ENCODE results near the gene MTUS2.

The MTUS2 gene

DNA sequence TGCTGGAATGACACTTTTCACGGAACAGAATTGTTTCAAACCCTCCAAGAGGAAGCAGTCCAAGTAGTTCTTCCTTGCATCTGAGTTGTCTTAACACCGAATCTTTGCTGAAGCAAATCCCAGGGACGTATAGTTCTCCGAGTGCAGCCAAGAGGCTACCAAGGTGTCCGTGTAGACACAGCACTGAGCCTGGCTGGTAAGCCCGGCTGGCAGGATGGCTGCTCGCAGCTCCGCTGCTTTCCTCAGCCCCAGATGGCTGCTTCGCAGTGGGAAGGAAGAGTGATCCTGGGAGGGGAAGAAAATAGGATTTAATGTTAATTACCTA is 670.4 kb downstream of the MTUS2 start:
- Histone ChIP-seq H3K4me1 (ENCODE audit: insufficient read depth, low read length) (no peaks in the 10 kb centered on the region), H3K4me3 (ENCODE audit: low read length) (no peak overlapping the region), H3K36me3 (ENCODE audit: insufficient read depth, low read length) (no peaks in the 10 kb centered on the region), H3K27me3 (ENCODE audit: insufficient read depth, low read length) (no peaks in the 10 kb centered on the region), H2AFZ (ENCODE audit: low read depth, low read length) (no peak overlapping the region), H3K9me3 (ENCODE audit: low read length) (no peaks in the 10 kb centered on the region)

DNA sequence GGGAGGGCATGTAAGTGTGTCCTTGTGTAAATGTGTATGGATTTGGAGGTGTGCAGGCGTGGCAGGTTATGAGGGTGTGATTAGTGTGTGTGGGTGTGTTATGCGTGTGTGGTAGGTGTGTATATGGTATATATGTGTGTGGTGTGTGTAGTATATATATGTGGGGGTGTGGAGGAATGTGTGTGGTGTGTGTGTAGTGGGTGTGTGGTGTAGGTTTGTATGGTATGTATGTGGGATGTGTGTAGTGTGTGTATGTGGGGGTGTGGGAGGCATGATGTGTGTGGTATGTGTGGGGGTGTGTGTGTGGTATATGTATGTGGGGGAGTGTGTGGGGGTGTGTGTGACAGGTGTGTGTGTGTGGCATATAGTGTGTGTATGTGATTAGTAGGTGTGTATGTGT is 671.1 kb downstream of the MTUS2 start:
- H3K27me3 ChIP-seq (ENCODE audit: insufficient read depth, low read length): no peaks in the 10 kb centered on the region
- H3K36me3 ChIP-seq (ENCODE audit: insufficient read depth, low read length): no peaks in the 10 kb centered on the region
- peaks cover 1% of the 10 kb centered on the region for H3K4me1 ChIP-seq (ENCODE audit: insufficient read depth, low read length)
- no peak overlapping the region for H2AFZ ChIP-seq (ENCODE audit: low read depth, low read length)
- no peak overlapping the region for H3K4me3 ChIP-seq (ENCODE audit: low read length)
- no peaks in the 10 kb centered on the region for H3K9me3 ChIP-seq (ENCODE audit: low read length)

DNA sequence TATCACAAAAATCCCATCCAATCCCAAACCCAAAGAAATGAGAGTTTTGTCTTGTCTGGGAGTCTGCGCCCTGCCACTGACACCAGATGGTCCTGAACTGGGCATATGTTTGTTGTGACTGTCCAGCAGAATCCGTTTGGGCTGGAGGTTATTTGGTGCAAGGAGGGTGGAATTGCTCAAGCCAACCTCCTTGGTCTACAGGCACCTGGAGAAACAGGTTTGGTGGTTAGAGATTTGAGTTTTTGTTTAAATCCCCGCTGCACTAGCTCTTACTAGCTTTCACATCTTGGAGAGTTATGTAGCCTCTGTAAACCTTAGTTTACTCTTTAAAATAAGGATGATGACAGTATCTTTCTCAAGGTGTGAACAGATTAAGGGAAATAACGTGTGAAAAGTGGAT is 673.7 kb downstream of the MTUS2 start:
- Histone ChIP-seq H3K9me3 (ENCODE audit: low read length) (no peaks in the 10 kb centered on the region), H3K27me3 (ENCODE audit: insufficient read depth, low read length) (no peaks in the 10 kb centered on the region), H3K4me3 (ENCODE audit: low read length) (no peak overlapping the region), H3K36me3 (ENCODE audit: insufficient read depth, low read length) (no peaks in the 10 kb centered on the region), H3K4me1 (ENCODE audit: insufficient read depth, low read length) (peaks cover 15% of the 10 kb centered on the region), H2AFZ (ENCODE audit: low read depth, low read length) (no peak overlapping the region)

DNA sequence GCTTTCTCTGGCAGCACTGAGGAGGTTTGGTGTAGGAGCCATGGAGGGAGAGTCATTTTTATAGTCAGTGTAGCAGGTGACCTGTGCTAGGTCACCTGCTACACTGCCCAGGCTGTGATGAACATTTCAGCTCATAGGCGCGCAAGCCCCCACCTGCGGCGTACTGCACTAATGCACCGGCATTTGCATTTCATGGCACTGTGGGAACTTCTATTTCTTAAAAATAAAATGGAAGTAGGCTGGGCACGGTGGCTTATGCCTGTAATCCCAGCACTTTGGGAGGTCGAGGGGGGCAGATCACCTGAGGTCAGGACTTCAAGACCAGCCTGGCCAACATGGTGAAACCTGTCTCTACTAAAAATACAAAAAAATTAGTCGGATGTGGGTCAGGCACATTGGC is 674.4 kb downstream of the MTUS2 start:
- no peak overlapping the region for H2AFZ ChIP-seq (ENCODE audit: low read depth, low read length)
- peaks cover 15% of the 10 kb centered on the region for H3K4me1 ChIP-seq (ENCODE audit: insufficient read depth, low read length)
- no peaks in the 10 kb centered on the region for H3K36me3 ChIP-seq (ENCODE audit: insufficient read depth, low read length)
- H3K9me3 ChIP-seq (ENCODE audit: low read length): no peaks in the 10 kb centered on the region
- no peaks in the 10 kb centered on the region for H3K27me3 ChIP-seq (ENCODE audit: insufficient read depth, low read length)
- H3K4me3 ChIP-seq (ENCODE audit: low read length): no peak overlapping the region

DNA sequence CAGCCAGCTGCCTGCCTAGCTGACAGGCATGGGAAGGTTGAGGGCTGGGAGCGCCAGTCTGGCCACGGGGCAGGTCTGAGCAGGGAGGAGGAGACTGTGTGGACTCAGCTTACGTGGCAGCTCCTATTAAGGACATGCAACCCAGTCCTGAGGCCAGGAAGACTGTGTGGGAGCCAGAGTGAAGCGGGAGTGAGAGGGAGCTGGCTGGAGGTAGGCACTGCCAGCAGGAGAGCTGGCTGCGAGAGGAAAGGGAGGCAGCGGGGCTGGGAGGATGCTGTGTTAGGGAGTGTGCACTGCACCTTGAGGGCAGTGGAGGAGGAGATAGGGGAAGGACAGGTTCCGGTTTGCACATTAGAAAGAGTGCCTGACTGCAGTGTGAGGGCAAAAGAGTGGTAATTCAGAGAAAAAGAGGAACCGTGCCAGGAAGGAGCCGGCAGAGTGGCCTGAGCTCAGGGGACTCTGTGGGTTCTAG is 676.1 kb downstream of the MTUS2 start:
- no peaks in the 10 kb centered on the region for H3K27me3 ChIP-seq (ENCODE audit: insufficient read depth, low read length)
- no peak overlapping the region for H3K4me3 ChIP-seq (ENCODE audit: low read length)
- no peaks in the 10 kb centered on the region for H3K9me3 ChIP-seq (ENCODE audit: low read length)
- H3K4me1 ChIP-seq (ENCODE audit: insufficient read depth, low read length): peaks cover 18% of the 10 kb centered on the region
- H3K36me3 ChIP-seq (ENCODE audit: insufficient read depth, low read length): no peaks in the 10 kb centered on the region
- H2AFZ ChIP-seq (ENCODE audit: low read depth, low read length): no peak overlapping the region

DNA sequence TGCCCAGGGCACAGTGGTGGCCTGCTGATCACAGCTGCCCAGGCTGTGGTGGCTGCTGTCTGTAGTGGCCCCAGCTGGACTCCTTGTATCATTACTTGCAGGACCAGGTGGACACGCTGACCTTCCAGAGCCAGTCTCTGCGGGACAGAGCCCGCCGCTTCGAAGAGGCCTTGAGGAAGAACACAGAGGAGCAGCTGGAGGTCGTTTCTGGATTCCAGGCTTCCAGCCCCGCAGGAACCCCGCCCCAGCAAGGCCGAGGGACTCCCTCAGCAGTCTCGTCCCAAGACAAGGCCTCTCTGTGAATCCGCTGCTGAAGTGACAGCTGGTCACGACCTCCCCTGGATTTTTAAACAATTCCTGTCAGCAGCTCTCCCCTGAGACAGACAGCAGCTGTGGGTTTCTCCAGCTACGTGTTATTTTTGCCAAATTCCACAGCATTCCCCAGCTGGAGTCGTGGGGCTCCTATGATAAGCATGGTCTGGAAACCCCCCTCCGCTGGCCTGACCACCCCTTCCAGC is 677.1 kb downstream of the MTUS2 start:
- H3K4me1 ChIP-seq (ENCODE audit: insufficient read depth, low read length): peaks cover 18% of the 10 kb centered on the region
- H2AFZ ChIP-seq (ENCODE audit: low read depth, low read length): no peak overlapping the region
- no peaks in the 10 kb centered on the region for H3K36me3 ChIP-seq (ENCODE audit: insufficient read depth, low read length)
- H3K9me3 ChIP-seq (ENCODE audit: low read length): no peaks in the 10 kb centered on the region
- no peak overlapping the region for H3K4me3 ChIP-seq (ENCODE audit: low read length)
- H3K27me3 ChIP-seq (ENCODE audit: insufficient read depth, low read length): no peaks in the 10 kb centered on the region

DNA sequence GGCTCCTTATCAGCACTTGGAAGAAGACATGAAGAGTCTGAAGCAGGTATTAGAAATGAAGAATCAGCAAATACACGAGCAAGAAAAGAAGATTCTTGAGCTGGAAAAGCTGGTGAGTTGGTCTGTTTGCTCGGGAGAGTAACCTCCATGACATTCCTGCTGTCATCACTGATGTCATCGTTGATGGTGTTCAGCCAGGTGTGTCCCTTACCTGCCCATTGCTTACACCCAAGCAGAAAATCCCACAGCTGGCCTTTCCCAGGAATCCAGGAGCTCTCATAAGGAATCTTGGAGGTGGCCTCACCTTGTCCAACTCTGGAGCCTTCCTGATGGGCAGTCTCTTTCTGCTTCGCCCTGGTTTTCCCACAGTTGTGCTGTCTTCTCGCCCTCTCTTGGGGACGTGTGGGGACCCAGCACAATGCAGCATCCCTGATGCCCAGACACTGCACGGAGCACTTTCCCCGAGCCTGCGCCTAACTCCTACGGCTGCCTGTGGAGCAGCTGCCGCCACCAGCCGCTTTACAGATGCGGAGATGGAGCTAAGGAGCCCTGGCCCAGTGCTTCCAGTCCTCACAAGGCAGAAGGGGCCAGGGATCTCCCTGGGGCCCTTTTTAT is 678.4 kb downstream of the MTUS2 start:
- H2AFZ ChIP-seq (ENCODE audit: low read depth, low read length): no peak overlapping the region
- no peaks in the 10 kb centered on the region for H3K36me3 ChIP-seq (ENCODE audit: insufficient read depth, low read length)
- no peaks in the 10 kb centered on the region for H3K9me3 ChIP-seq (ENCODE audit: low read length)
- H3K4me1 ChIP-seq (ENCODE audit: insufficient read depth, low read length): peaks cover 18% of the 10 kb centered on the region
- H3K4me3 ChIP-seq (ENCODE audit: low read length): no peak overlapping the region
- H3K27me3 ChIP-seq (ENCODE audit: insufficient read depth, low read length): no peaks in the 10 kb centered on the region

DNA sequence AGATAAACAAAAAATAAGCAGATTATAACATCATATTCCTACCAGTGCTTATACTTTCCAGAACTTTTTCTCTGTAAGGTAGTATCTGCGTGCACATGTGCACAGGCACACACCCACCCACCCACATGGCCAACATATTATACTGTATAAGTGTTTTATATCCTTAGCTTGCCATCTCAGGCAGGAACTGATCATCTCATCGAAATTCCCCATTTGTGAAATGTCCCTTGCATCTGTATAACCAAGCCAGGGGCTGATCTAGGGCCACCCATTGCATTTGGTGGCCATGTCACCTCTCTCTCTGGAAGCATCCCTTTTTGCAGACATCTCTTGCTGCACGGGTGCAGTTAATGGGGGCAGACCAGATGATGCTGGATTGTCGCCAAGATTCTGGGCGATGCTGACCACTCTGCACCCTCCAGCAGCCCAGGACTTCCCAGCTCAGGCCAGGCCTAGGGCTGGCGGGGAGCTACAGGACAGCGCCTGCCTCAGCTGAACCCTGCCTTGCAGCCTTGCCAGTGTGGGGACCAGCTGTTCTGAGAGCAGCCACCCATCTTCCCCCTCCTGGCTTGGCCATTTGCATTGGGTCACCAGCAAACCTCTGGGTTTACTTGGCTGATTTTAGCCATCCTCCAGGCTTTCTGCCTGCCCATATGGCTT is 679.5 kb downstream of the MTUS2 start:
- H3K4me1 ChIP-seq (ENCODE audit: insufficient read depth, low read length): peaks cover 18% of the 10 kb centered on the region
- no peaks in the 10 kb centered on the region for H3K27me3 ChIP-seq (ENCODE audit: insufficient read depth, low read length)
- H3K9me3 ChIP-seq (ENCODE audit: low read length): no peaks in the 10 kb centered on the region
- no peak overlapping the region for H3K4me3 ChIP-seq (ENCODE audit: low read length)
- no peak overlapping the region for H2AFZ ChIP-seq (ENCODE audit: low read depth, low read length)
- H3K36me3 ChIP-seq (ENCODE audit: insufficient read depth, low read length): no peaks in the 10 kb centered on the region

DNA sequence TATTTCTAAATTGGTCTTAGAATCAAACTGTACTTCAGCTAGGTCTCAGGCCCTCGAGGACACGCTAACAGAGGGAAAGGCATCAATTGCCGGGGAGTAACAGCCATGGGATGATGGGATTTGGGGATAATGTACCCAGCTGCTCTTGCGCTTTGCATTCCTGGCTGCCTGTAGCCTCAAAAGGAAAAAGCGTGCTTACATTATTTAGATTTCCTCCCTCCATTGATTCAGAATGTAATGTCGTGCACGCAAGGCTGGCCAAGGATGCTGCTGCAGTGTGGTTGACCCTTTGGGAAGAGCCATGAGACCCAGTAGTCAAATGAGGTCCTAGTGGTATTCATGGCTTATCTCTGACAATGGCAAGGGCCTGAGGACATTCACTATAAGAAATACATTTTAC is 680.2 kb downstream of the MTUS2 start:
- H3K4me1 ChIP-seq (ENCODE audit: insufficient read depth, low read length): peaks cover 18% of the 10 kb centered on the region
- no peaks in the 10 kb centered on the region for H3K36me3 ChIP-seq (ENCODE audit: insufficient read depth, low read length)
- H3K9me3 ChIP-seq (ENCODE audit: low read length): no peaks in the 10 kb centered on the region
- no peaks in the 10 kb centered on the region for H3K27me3 ChIP-seq (ENCODE audit: insufficient read depth, low read length)
- no peak overlapping the region for H3K4me3 ChIP-seq (ENCODE audit: low read length)
- H2AFZ ChIP-seq (ENCODE audit: low read depth, low read length): no peak overlapping the region

DNA sequence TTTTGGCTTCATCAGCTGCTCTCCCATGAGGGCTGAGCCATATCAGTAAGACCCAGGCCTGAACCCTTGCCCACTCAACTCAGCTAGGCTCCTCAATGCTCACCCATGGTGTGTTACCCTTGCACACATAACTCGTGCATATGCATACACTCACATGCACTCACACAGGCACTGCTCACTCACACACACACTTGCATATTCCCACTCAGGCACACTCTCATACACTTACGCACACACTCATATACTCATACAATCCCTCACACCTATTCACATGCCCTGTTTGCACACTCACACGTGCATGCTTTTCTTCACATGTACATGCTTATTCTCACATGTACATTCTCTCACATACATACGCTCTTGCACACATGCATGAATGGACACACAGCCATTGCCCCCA is 681.5 kb downstream of the MTUS2 start:
- H3K4me1 ChIP-seq (ENCODE audit: insufficient read depth, low read length): peaks cover 12% of the 10 kb centered on the region
- no peak overlapping the region for H3K4me3 ChIP-seq (ENCODE audit: low read length)
- no peaks in the 10 kb centered on the region for H3K27me3 ChIP-seq (ENCODE audit: insufficient read depth, low read length)
- H2AFZ ChIP-seq (ENCODE audit: low read depth, low read length): no peak overlapping the region
- H3K9me3 ChIP-seq (ENCODE audit: low read length): no peaks in the 10 kb centered on the region
- H3K36me3 ChIP-seq (ENCODE audit: insufficient read depth, low read length): no peaks in the 10 kb centered on the region

DNA sequence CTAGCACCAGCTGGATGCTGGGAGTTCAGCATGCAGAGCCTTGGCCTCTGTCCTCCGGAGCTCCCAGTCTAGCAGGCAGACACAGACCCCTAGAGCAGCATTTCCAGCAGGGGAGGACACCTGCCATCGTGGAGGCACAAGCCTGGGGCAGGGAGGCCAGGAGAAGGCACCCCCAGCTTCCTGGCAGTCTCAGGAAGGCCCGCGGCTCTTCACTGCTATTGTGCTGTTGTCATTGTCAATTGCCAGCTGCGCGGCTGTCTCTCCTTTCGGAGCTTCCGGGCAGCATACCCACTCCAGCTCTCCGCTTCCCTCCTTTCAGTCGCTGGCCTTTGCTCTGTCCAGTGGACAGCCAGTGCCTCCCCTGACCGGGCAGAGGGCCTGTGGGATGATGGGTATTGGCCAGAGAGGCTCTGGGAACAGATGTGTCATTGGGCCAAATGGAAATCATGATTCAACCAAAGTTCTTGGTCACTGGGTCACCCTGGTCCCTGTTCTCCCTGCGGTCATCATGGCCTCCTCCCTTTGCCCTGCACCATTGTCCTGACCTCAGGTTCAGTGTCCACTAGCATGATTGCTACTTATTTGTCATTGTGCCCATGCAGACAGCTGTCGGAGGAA is 682.4 kb downstream of the MTUS2 start:
- H3K4me3 ChIP-seq (ENCODE audit: low read length): no peak overlapping the region
- H3K36me3 ChIP-seq (ENCODE audit: insufficient read depth, low read length): no peaks in the 10 kb centered on the region
- peaks cover 4% of the 10 kb centered on the region for H3K4me1 ChIP-seq (ENCODE audit: insufficient read depth, low read length)
- no peaks in the 10 kb centered on the region for H3K27me3 ChIP-seq (ENCODE audit: insufficient read depth, low read length)
- H3K9me3 ChIP-seq (ENCODE audit: low read length): no peaks in the 10 kb centered on the region
- no peak overlapping the region for H2AFZ ChIP-seq (ENCODE audit: low read depth, low read length)

DNA sequence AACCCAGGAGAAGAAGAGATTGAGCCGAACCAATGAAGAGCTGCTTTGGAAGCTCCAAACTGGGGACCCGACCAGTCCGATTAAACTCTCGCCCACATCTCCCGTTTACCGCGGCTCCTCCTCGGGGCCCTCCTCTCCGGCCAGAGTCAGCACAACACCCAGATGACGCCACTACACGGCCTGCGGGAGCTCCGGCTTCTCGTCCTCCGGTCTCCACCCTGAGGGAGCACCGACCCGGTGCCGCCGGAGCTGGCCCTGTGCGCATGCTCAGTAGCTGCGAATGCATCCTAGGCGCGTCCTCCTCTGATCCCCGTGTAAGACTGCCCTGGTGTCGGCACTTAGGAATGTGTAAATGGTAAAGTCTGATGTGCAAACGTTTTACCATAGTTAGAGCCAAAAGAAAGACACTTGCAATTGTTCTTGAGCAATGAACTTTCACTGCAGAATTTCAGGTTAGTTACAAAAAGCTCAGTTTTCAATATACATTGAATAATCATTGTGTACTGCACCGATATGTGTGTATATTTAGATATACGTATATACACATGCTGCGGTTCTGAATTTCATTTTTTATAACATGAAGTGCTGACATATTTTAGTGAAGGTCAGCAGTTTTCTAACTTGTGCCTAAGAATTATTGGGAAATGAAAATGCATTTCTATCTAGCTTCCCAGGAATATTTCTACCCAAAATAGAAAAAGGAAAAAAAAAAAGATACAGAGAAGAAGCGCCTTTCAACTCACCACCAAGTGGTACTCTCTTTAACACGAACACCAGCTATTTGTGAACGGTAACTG is 683.1 kb downstream of the MTUS2 start:
- H3K4me3 ChIP-seq (ENCODE audit: low read length): no peak overlapping the region
- no peaks in the 10 kb centered on the region for H3K27me3 ChIP-seq (ENCODE audit: insufficient read depth, low read length)
- H3K4me1 ChIP-seq (ENCODE audit: insufficient read depth, low read length): peaks cover 3% of the 10 kb centered on the region

DNA sequence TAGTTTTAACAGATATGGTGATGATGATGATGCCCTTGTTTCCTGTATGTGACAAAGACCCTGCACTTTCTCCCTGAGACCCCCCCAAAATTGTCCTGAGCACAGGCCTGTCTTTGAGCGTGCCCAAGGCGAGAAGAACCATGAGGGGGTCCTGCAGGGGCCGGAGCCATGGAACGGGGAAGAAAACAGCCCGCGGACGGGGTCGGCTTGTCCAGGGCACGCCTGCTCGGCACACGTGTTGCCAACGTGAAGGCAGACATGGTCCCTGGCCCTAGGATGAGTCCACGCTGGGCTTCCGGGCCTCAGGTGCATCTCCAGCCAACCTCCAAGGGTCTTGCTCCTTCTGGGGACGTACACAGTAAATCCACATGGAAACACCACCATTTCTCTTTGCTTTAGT is 684.6 kb downstream of the MTUS2 start:
- Histone ChIP-seq H3K27me3 (ENCODE audit: insufficient read depth, low read length) (no peaks in the 10 kb centered on the region), H3K36me3 (ENCODE audit: insufficient read depth, low read length) (no peaks in the 10 kb centered on the region), H2AFZ (ENCODE audit: low read depth, low read length) (no peak overlapping the region), H3K4me3 (ENCODE audit: low read length) (no peak overlapping the region), H3K4me1 (ENCODE audit: insufficient read depth, low read length) (peaks cover 5% of the 10 kb centered on the region), H3K9me3 (ENCODE audit: low read length) (no peaks in the 10 kb centered on the region)

More for the DNA sequence above, 683.1 kb downstream of the MTUS2 start:
- no peaks in the 10 kb centered on the region for H3K9me3 ChIP-seq (ENCODE audit: low read length)
- no peaks in the 10 kb centered on the region for H3K36me3 ChIP-seq (ENCODE audit: insufficient read depth, low read length)
- H2AFZ ChIP-seq (ENCODE audit: low read depth, low read length): no peak overlapping the region

Data from neuron (in vitro differentiated cells).